GM21447 (cell line): ENCODE results near the gene ZNF556.
A peak's percentile ranks its signal among the peaks of the same experiment; 100 is the strongest.
"Not testable (repeated sequence)": the region's sequence is repeated elsewhere in the genome, so short reads cannot be mapped to it uniquely, and the experiment has no call there.

Experiments
- ATAC-seq: cut with Tn5 transposase; IDR thresholded peaks from one replicate; pipeline ENCODE4 v1.9.1; 2021; ENCODE audit not compliant: unreplicated experiment

Gene ZNF556

GRCh38 chr19:2853015-2853606 lies 14.0 kb upstream of the ZNF556 start:
- ATAC-seq, result no peak

GRCh38 chr19:2854849-2855248 lies 12.3 kb upstream of the ZNF556 start:
- ATAC-seq, result no peak

GRCh38 chr19:2856457-2857050 lies 10.6 kb upstream of the ZNF556 start:
- no peak for ATAC-seq

GRCh38 chr19:2858864-2859263 lies 8.3 kb upstream of the ZNF556 start:
- ATAC-seq, result no peak

GRCh38 chr19:2863816-2864215 lies 3.3 kb upstream of the ZNF556 start:
- ATAC-seq, result no peak

GRCh38 chr19:2865334-2866100 lies 1.6 kb upstream of the ZNF556 start:
- ATAC-seq, result no peak

GRCh38 chr19:2866495-2867024 lies 575 bp upstream of the ZNF556 start:
- no peak for ATAC-seq

GRCh38 chr19:2869618-2870017 lies 2.5 kb downstream of the ZNF556 start:
- ATAC-seq, result no peak

- ATAC-seq, result not testable (repeated sequence)
These were observed 5.0 kb downstream of the ZNF556 start for GRCh38 chr19:2872175-2872574.

GRCh38 chr19:2877398-2878331 lies 10.5 kb downstream of the ZNF556 start:
- ATAC-seq, result no peak

- ATAC-seq, result no peak
These were observed 16.7 kb downstream of the ZNF556 start for GRCh38 chr19:2883686-2884439.

- ATAC-seq, result no peak
These were observed 18.6 kb downstream of the ZNF556 start for GRCh38 chr19:2885736-2886135.

- no peak for ATAC-seq
These were observed 20.3 kb downstream of the ZNF556 start for GRCh38 chr19:2887391-2887914.

GRCh38 chr19:2888731-2889224 lies 21.6 kb downstream of the ZNF556 start:
- ATAC-seq, result no peak

- not testable (repeated sequence) for ATAC-seq
These were observed 23.4 kb downstream of the ZNF556 start for GRCh38 chr19:2890531-2890930.

GRCh38 chr19:2896694-2897093 lies 29.6 kb downstream of the ZNF556 start:
- no peak for ATAC-seq

- ATAC-seq, result peak; percentile 94
These were observed 33.4 kb downstream of the ZNF556 start, which contains the start of gene ZNF57 for GRCh38 chr19:2900296-2901252. TSS of gene ZNF57 (plus strand) at chr19:2900928. CDS start at chr19:2901046, 118 bp downstream.

- ATAC-seq, result no peak
These were observed 35.6 kb downstream of the ZNF556 start for GRCh38 chr19:2902590-2903218.
